H1 (cell line): ENCODE measurements around the gene B3GAT2.
A peak's percentile ranks its signal among the peaks of the same experiment; 100 is the strongest.

Experiments
- CHD2 ChIP-seq: IDR thresholded peaks from 2 replicates; pipeline ENCODE4 v1.6.1; 2012; ENCODE audit warnings: low read length, improper control_type of control experiment
- EP300 ChIP-seq, 2 experiments: IDR thresholded peaks; 1 replicate in 1 of 2; 2 replicates in 1 of 2; pipeline ENCODE4 v1.6.1; 2011 to 2012; ENCODE audit warnings: low read depth in 2 of 2, low read length in 2 of 2, mild to moderate bottlenecking in 2 of 2, borderline replicate concordance in 1 of 2, inconsistent platforms in 1 of 2, moderate library complexity in 1 of 2
- GTF2F1 ChIP-seq: IDR thresholded peaks from 2 replicates; pipeline ENCODE4 v1.6.1; 2012; ENCODE audit warnings: low read depth, low read length, improper control_type of control experiment, borderline replicate concordance
- POLR2AphosphoS5 ChIP-seq: IDR thresholded peaks from 2 replicates; pipeline ENCODE4 v1.6.1; 2011; ENCODE audit warnings: low read depth, low read length
- RAD21 ChIP-seq, 2 experiments: IDR thresholded peaks in 1 of 2; conservative IDR thresholded peaks in 1 of 2; 2 replicates each; pipeline ENCODE4 v1.6.1; 2011; ENCODE audit warnings: low read depth in 2 of 2, low read length in 2 of 2, improper control_type of control experiment in 1 of 2, inconsistent platforms in 1 of 2, mild to moderate bottlenecking in 1 of 2, moderate library complexity in 1 of 2
- RBBP5 ChIP-seq: IDR thresholded peaks from 2 replicates; pipeline ENCODE4 v1.7.1; 2012; ENCODE audit warnings: low read depth, mild to moderate bottlenecking, inconsistent platforms, low read length, moderate library complexity, borderline replicate concordance
- SP1 ChIP-seq: IDR thresholded peaks from 2 replicates; pipeline ENCODE4 v1.6.1; 2011; ENCODE audit warnings: low read depth, low read length
- YY1 ChIP-seq: IDR thresholded peaks from 2 replicates; pipeline ENCODE4 v1.6.1; 2011; ENCODE audit warnings: low read depth, mild to moderate bottlenecking, low read length
- ZNF274 ChIP-seq: IDR thresholded peaks from 2 replicates; pipeline ENCODE4 v1.7.0; 2012; ENCODE audit warnings: low read length, borderline replicate concordance; ENCODE audit errors: extremely low read depth
- TF ChIP-seq, protein P1 (sequence below): IDR thresholded peaks from 2 replicates; pipeline ENCODE4 v1.6.1; 2012; ENCODE audit warnings: inconsistent platforms
- TF ChIP-seq, protein P2 (sequence below), 3 experiments: IDR thresholded peaks; 1 replicate in 2 of 3; 2 replicates in 1 of 3; pipeline versions ENCODE4 v1.5.1 to v1.6.1; 2011; ENCODE audit warnings: low read length in 3 of 3, mild to moderate bottlenecking in 3 of 3, inconsistent platforms in 2 of 3, low read depth in 1 of 3, moderate library complexity in 1 of 3; ENCODE audit not compliant: insufficient read depth in 1 of 3; ENCODE audit errors: control extremely low read depth in 1 of 3
- TF ChIP-seq, protein P3 (sequence below): IDR thresholded peaks from 2 replicates; pipeline ENCODE4 v1.6.1; 2012; ENCODE audit warnings: low read length, inconsistent platforms

DNA sequence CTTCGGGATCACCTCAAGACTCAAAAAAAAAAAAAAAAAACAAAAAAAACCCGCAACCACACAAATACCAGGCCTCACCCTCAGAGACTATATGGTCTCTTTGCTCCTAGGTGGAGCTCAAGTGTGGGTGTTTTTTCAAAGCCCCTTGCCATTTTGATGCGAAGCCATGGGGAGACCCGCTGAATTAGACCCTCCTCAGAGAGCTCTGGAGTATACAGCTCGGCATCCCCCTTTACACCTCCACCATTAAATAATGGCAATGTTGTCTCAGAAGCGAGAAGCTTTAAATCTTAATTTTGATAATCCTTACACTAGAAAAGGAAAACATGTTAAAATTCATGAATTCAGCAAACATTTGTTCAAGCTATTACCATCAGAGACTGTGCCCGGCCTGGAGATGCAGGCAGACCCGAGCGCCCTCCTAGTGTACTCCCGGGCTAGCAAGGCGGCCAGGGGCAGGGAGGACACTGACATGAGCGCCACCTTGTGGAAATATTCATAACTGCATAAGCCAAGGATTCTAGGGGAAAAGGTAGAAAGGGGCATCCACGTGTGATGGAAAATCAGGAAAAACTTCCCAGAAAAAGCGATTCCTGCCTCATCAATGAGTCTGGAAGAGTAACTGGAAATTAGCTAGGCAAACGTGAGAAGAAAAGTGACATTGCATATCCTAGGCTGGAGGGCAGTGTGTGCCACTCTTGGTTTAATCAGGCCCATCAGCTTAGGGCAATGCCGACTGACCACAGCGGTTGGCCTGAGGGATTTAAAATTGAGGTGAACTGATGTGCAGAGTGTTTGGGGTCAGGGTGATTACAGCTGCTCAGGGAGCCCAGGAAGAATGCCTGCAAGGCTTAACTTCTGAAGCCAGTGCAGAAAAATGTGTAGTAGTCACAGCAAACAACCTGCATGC is 72.5 kb downstream of the B3GAT2 start:
- no peak for TF ChIP-seq RBBP5
- TF ChIP-seq YY1, result no peak
- no peak for TF ChIP-seq POLR2AphosphoS5
- TF ChIP-seq RAD21 (IDR thresholded peaks at IDR 0.05 in 1 of 2, conservative IDR thresholded peaks at IDR 0.05 in 1 of 2; ENCODE audit: low read depth in 2 of 2, low read length in 2 of 2), result peak; percentile 91 to 92
- TF ChIP-seq, protein P1, sequence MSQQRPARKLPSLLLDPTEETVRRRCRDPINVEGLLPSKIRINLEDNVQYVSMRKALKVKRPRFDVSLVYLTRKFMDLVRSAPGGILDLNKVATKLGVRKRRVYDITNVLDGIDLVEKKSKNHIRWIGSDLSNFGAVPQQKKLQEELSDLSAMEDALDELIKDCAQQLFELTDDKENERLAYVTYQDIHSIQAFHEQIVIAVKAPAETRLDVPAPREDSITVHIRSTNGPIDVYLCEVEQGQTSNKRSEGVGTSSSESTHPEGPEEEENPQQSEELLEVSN, result no peak
- TF ChIP-seq, protein P2, sequence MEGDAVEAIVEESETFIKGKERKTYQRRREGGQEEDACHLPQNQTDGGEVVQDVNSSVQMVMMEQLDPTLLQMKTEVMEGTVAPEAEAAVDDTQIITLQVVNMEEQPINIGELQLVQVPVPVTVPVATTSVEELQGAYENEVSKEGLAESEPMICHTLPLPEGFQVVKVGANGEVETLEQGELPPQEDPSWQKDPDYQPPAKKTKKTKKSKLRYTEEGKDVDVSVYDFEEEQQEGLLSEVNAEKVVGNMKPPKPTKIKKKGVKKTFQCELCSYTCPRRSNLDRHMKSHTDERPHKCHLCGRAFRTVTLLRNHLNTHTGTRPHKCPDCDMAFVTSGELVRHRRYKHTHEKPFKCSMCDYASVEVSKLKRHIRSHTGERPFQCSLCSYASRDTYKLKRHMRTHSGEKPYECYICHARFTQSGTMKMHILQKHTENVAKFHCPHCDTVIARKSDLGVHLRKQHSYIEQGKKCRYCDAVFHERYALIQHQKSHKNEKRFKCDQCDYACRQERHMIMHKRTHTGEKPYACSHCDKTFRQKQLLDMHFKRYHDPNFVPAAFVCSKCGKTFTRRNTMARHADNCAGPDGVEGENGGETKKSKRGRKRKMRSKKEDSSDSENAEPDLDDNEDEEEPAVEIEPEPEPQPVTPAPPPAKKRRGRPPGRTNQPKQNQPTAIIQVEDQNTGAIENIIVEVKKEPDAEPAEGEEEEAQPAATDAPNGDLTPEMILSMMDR (IDR thresholded peaks at IDR 0.05; ENCODE audit: control extremely low read depth in 1 of 3, insufficient read depth in 1 of 3, low read depth in 1 of 3, low read length in 3 of 3), result peak; percentile 74 to 94 (median 82)
- TF ChIP-seq SP1, result no peak
- TF ChIP-seq, protein P3, sequence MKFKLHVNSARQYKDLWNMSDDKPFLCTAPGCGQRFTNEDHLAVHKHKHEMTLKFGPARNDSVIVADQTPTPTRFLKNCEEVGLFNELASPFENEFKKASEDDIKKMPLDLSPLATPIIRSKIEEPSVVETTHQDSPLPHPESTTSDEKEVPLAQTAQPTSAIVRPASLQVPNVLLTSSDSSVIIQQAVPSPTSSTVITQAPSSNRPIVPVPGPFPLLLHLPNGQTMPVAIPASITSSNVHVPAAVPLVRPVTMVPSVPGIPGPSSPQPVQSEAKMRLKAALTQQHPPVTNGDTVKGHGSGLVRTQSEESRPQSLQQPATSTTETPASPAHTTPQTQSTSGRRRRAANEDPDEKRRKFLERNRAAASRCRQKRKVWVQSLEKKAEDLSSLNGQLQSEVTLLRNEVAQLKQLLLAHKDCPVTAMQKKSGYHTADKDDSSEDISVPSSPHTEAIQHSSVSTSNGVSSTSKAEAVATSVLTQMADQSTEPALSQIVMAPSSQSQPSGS, result no peak
- no peak for TF ChIP-seq EP300 (IDR thresholded peaks at IDR 0.05; ENCODE audit: borderline replicate concordance in 1 of 2, low read depth in 2 of 2, low read length in 2 of 2)
- TF ChIP-seq ZNF274, result no peak
- no peak for TF ChIP-seq CHD2
- no peak for TF ChIP-seq GTF2F1
